ENCODE results near the gene ZFP62. TPM values are rescaled to one million over a fixed set of nuclear protein-coding genes. Genes with fewer than 3 reads are reported as not detected.

The ZFP62 gene
- total RNA-seq, 1 experiment from 2014 or later: 30.7 TPM

DNA sequence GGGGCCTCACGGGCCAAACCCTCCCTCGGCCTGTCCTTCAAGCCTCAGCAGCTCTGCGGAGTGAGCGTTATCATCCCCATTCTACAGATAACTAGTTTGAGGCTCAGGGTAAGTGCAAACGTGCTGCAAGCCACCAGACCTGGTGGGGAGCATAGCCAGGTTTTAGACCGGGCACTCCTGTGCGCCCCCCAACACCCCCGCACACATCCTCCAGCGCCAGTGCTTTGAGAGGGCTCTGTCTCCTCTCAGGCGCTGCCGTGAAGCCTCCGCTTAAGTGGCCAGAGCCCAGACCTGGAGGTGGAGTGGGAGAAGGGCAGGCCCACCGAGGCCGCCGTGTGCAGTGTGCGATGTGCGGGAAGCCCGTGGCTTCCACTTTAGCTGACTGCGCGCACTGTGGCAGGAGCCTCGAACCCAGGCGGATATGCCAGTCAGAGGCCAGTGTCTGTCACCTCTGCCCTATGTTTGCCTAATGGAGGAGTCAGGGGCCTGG lies 56.9 kb downstream of the ZFP62 start:
- peaks cover 52% of the 10 kb centered on the region for H3K79me2 ChIP-seq (ENCODE audit: insufficient read depth, low read length)
- DNase-seq (ENCODE audit: low read depth, low spot score): no peak
- no TSS peak for BruUV-seq (replicated peaks)
- no peak for TF ChIP-seq MAX (IDR thresholded peaks at IDR 0.05)
- no peak overlapping the region for H3K4me3 ChIP-seq (replicated peaks in 1 of 2; ENCODE audit: low read depth in 1 of 2, low read length in 2 of 2)
- no peak overlapping the region for H3K9ac ChIP-seq (ENCODE audit: low read length)
- peaks cover 16 to 45% of the 10 kb centered on the region in 2 experiments for H3K4me1 ChIP-seq (ENCODE audit: control insufficient read depth in 1 of 2, insufficient read depth in 2 of 2, low read length in 2 of 2)
- ChIA-PET POLR2A (no interaction called here), RAD21 (ENCODE audit: low non-redundant PET in 1 of 2, low total read pairs in 2 of 2, uncharacterized antibody in 2 of 2, unreplicated experiment in 2 of 2) (no interaction called here), CTCF (no interaction called here)
- ATAC-seq: no peak
- no peaks in the 10 kb centered on the region for H3K9me2 ChIP-seq (ENCODE audit: insufficient read depth)
- H4K20me1 ChIP-seq (ENCODE audit: insufficient read depth): peaks cover 6% of the 10 kb centered on the region; the same call in 1 of the 2 replicates
- no peaks in the 10 kb centered on the region for H3K9me3 ChIP-seq (ENCODE audit: control insufficient read depth in 1 of 2, insufficient read depth in 1 of 2, low read depth in 1 of 2, low read length in 2 of 2)
- H3K27ac ChIP-seq (ENCODE audit: low read depth, low read length): no peak overlapping the region; the same call in 1 of the 2 replicates
- intact Hi-C loops (cut with micrococcal nuclease): no loop called here
- H3K27me3 ChIP-seq (ENCODE audit: insufficient read depth, low read length): no peaks in the 10 kb centered on the region
- H3K36me3 ChIP-seq (ENCODE audit: control insufficient read depth in 1 of 2, insufficient read depth in 2 of 2, low read length in 2 of 2): peaks cover 0 to 15% of the 10 kb centered on the region in 2 experiments; a peak in 2 of 4 replicates
- H2AFZ ChIP-seq (ENCODE audit: low read depth, low read length, poor library complexity, severe bottlenecking): no peak overlapping the region
- no peak overlapping the region for H3K4me2 ChIP-seq (ENCODE audit: low read length)

- DNase-seq (ENCODE audit: low read depth, low spot score): no peak
- CTCF ChIA-PET: no interaction called here
Observed at GRCh38 chr5:180803181-180804128, 57.6 kb downstream of the ZFP62 start.

More at GRCh38 chr5:180803181-180804128, 57.6 kb downstream of the ZFP62 start:
- Histone ChIP-seq H3K27me3 (ENCODE audit: insufficient read depth, low read length) (no peaks in the 10 kb centered on the region), H3K36me3 (ENCODE audit: control insufficient read depth in 1 of 2, insufficient read depth in 2 of 2, low read length in 2 of 2) (peaks cover 0 to 15% of the 10 kb centered on the region in 2 experiments; a peak in 2 of 4 replicates), H3K4me3 (replicated peaks in 1 of 2; ENCODE audit: low read depth in 1 of 2, low read length in 2 of 2) (peak overlapping the region; percentile 27 to 88), H3K79me2 (ENCODE audit: insufficient read depth, low read length) (peaks cover 52% of the 10 kb centered on the region), H3K9me3 (ENCODE audit: control insufficient read depth in 1 of 2, insufficient read depth in 1 of 2, low read depth in 1 of 2, low read length in 2 of 2) (no peaks in the 10 kb centered on the region), H4K20me1 (ENCODE audit: insufficient read depth) (peaks cover 10% of the 10 kb centered on the region; the same call in 1 of the 2 replicates), H3K9ac (ENCODE audit: low read length) (peak overlapping the region; percentile 89), H3K27ac (ENCODE audit: low read depth, low read length) (peak overlapping the region; percentile 46; the same call in 1 of the 2 replicates), H3K4me1 (ENCODE audit: control insufficient read depth in 1 of 2, insufficient read depth in 2 of 2, low read length in 2 of 2) (peaks cover 8 to 39% of the 10 kb centered on the region in 2 experiments; a peak in 3 of 4 replicates), H2AFZ (ENCODE audit: low read depth, low read length, poor library complexity, severe bottlenecking) (no peak overlapping the region), H3K9me2 (ENCODE audit: insufficient read depth) (no peaks in the 10 kb centered on the region), H3K4me2 (ENCODE audit: low read length) (peak overlapping the region; percentile 72)
- RAD21 ChIA-PET (ENCODE audit: low non-redundant PET in 1 of 2, low total read pairs in 2 of 2, uncharacterized antibody in 2 of 2, unreplicated experiment in 2 of 2): no interaction called here
- intact Hi-C loops (cut with micrococcal nuclease): no loop called here
- POLR2A ChIA-PET: no interaction called here
- TF ChIP-seq RAD21 (IDR thresholded peaks at IDR 0.05; ENCODE audit: low read depth) (no peak), ZFX (IDR thresholded peaks at IDR 0.05) (no peak), SIN3A (IDR thresholded peaks at IDR 0.05; ENCODE audit: low read depth) (no peak), REST (IDR thresholded peaks at IDR 0.05; ENCODE audit: low read depth) (no peak), SRF (IDR thresholded peaks at IDR 0.05; ENCODE audit: low read depth) (no peak), SP1 (IDR thresholded peaks at IDR 0.05; ENCODE audit: low read depth) (no peak), FOSL1 (IDR thresholded peaks at IDR 0.05; ENCODE audit: low read depth) (no peak), TCF7L2 (IDR thresholded peaks at IDR 0.05; ENCODE audit: borderline replicate concordance, extremely low read depth, insufficient read depth, insufficient read length) (no peak), JUND (IDR thresholded peaks at IDR 0.05) (no peak)
- no peak for ATAC-seq
- BruUV-seq (replicated peaks): no TSS peak
